ENCODE results near the gene SKIL. TPM values are rescaled to one million over a fixed set of nuclear protein-coding genes. Genes with fewer than 3 reads are reported as not detected.

Gene SKIL
- total RNA-seq, 1 donor from 2014 or later, result 35.7 TPM

DNA sequence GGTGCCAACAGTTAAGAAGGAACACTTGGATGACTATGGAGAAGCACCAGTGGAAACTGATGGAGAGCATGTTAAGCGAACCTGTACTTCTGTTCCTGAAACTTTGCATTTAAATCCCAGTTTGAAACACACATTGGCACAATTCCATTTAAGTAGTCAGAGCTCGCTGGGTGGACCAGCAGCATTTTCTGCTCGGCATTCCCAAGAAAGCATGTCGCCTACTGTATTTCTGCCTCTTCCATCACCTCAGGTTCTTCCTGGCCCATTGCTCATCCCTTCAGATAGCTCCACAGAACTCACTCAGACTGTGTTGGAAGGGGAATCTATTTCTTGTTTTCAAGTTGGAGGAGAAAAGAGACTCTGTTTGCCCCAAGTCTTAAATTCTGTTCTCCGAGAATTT, 3.0 kb downstream of the SKIL start:
- H3K27ac Mint-ChIP-seq, result no peak overlapping the region
- H3K4me1 Mint-ChIP-seq (ENCODE audit: unreplicated experiment), result peaks cover 29% of the 10 kb centered on the region
- H3K4me3 Mint-ChIP-seq, result peak overlapping the region; percentile 59
- peaks cover 33% of the 10 kb centered on the region for H3K36me3 Mint-ChIP-seq
- H3K9me3 Mint-ChIP-seq, result no peaks in the 10 kb centered on the region
- TF ChIP-seq, protein P1, sequence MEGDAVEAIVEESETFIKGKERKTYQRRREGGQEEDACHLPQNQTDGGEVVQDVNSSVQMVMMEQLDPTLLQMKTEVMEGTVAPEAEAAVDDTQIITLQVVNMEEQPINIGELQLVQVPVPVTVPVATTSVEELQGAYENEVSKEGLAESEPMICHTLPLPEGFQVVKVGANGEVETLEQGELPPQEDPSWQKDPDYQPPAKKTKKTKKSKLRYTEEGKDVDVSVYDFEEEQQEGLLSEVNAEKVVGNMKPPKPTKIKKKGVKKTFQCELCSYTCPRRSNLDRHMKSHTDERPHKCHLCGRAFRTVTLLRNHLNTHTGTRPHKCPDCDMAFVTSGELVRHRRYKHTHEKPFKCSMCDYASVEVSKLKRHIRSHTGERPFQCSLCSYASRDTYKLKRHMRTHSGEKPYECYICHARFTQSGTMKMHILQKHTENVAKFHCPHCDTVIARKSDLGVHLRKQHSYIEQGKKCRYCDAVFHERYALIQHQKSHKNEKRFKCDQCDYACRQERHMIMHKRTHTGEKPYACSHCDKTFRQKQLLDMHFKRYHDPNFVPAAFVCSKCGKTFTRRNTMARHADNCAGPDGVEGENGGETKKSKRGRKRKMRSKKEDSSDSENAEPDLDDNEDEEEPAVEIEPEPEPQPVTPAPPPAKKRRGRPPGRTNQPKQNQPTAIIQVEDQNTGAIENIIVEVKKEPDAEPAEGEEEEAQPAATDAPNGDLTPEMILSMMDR (conservative IDR thresholded peaks at IDR 0.05), result no peak
- no peaks in the 10 kb centered on the region for H3K27me3 Mint-ChIP-seq
- no peak for DNase-seq (ENCODE audit: extremely low spot score, unreplicated experiment)

DNA sequence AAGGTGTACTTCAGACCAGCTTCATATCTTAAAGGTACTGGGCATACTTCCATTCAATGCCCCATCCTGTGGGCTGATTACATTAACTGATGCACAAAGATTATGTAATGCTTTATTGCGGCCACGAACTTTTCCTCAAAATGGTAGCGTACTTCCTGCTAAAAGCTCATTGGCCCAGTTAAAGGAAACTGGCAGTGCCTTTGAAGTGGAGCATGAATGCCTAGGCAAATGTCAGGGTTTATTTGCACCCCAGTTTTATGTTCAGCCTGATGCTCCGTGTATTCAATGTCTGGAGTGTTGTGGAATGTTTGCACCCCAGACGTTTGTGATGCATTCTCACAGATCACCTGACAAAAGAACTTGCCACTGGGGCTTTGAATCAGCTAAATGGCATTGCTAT, 3.4 kb downstream of the SKIL start:
- Mint-ChIP-seq H3K27ac (no peak overlapping the region), H3K4me1 (ENCODE audit: unreplicated experiment) (peaks cover 25% of the 10 kb centered on the region), H3K9me3 (no peaks in the 10 kb centered on the region), H3K27me3 (no peaks in the 10 kb centered on the region), H3K4me3 (peak overlapping the region; percentile 59), H3K36me3 (peaks cover 33% of the 10 kb centered on the region)
- TF ChIP-seq, protein P1 (conservative IDR thresholded peaks at IDR 0.05), result no peak
- no peak for DNase-seq (ENCODE audit: extremely low spot score, unreplicated experiment)

- no peak for DNase-seq (ENCODE audit: extremely low spot score, unreplicated experiment)
- Mint-ChIP-seq H3K27me3 (no peaks in the 10 kb centered on the region), H3K9me3 (no peaks in the 10 kb centered on the region), H3K27ac (no peak overlapping the region), H3K4me3 (peak overlapping the region; percentile 60), H3K36me3 (peaks cover 33% of the 10 kb centered on the region), H3K4me1 (ENCODE audit: unreplicated experiment) (peaks cover 20% of the 10 kb centered on the region)
- TF ChIP-seq, protein P1 (conservative IDR thresholded peaks at IDR 0.05), result no peak
These were observed 4.2 kb downstream of the SKIL start for GRCh38 chr3:170361711-170362110.

- Mint-ChIP-seq H3K4me3 (no peak overlapping the region), H3K27me3 (no peaks in the 10 kb centered on the region), H3K9me3 (no peaks in the 10 kb centered on the region), H3K4me1 (ENCODE audit: unreplicated experiment) (peaks cover 22% of the 10 kb centered on the region), H3K27ac (no peak overlapping the region), H3K36me3 (peaks cover 33% of the 10 kb centered on the region)
- no peak for DNase-seq (ENCODE audit: extremely low spot score, unreplicated experiment)
- TF ChIP-seq, protein P1 (conservative IDR thresholded peaks at IDR 0.05), result no peak
These were observed 6.0 kb downstream of the SKIL start for GRCh38 chr3:170363471-170363994.

DNA sequence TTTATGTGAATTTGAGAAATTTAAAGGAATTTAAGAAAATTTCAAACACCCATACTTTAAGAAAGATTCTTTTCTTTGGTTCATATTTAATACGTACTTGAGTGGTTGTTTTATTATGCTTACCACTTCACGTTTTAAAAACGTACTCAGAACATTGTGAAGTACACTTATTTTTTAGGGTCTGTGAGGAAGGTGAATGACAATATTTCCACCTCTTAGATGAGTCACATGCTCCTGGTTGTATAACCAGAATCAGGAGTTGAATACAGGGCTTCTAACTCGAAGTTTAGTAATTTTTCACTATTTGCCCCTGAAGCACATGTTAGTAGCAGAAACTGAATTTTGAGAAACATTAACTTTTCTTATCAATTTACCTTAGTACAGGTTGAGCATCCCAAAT, 7.5 kb downstream of the SKIL start:
- no peak overlapping the region for H3K27ac Mint-ChIP-seq
- H3K36me3 Mint-ChIP-seq, result peaks cover 33% of the 10 kb centered on the region
- peaks cover 19% of the 10 kb centered on the region for H3K4me1 Mint-ChIP-seq (ENCODE audit: unreplicated experiment)
- H3K4me3 Mint-ChIP-seq, result no peak overlapping the region
- no peaks in the 10 kb centered on the region for H3K9me3 Mint-ChIP-seq
- DNase-seq (ENCODE audit: extremely low spot score, unreplicated experiment), result no peak
- TF ChIP-seq, protein P1 (conservative IDR thresholded peaks at IDR 0.05), result no peak
- H3K27me3 Mint-ChIP-seq, result no peaks in the 10 kb centered on the region

- no peak for DNase-seq (ENCODE audit: extremely low spot score, unreplicated experiment)
- no peaks in the 10 kb centered on the region for H3K27me3 Mint-ChIP-seq
- no peak overlapping the region for H3K4me3 Mint-ChIP-seq
- H3K36me3 Mint-ChIP-seq, result peaks cover 18% of the 10 kb centered on the region
- TF ChIP-seq, protein P1 (conservative IDR thresholded peaks at IDR 0.05), result no peak
- no peaks in the 10 kb centered on the region for H3K9me3 Mint-ChIP-seq
- peaks cover 24% of the 10 kb centered on the region for H3K4me1 Mint-ChIP-seq (ENCODE audit: unreplicated experiment)
- no peak overlapping the region for H3K27ac Mint-ChIP-seq
These were observed 10.3 kb downstream of the SKIL start for GRCh38 chr3:170367797-170368196.

Measured in type B pancreatic cell (in vitro differentiated cells).